NCI-H2029 (cell line): ENCODE measurements around the gene COA8.
A peak's percentile ranks its signal among the peaks of the same experiment; 100 is the strongest.
"Not testable (repeated sequence)": the region's sequence is repeated elsewhere in the genome, so short reads cannot be mapped to it uniquely, and the experiment has no call there.

Experiments used
- DNase-seq: peaks from one replicate; lab custom pipeline; 2025; lab: John Stamatoyannopoulos, UW

The COA8 gene

GRCh38 chr14:103562429-103563225 is at the start of gene COA8, which contains the start of gene BAG5:
Gene COA8, plus strand, starts transcription at chr14:103562960. Its CDS starts 42 bp downstream, at chr14:103563002.
Gene BAG5, minus strand, starts transcription at chr14:103562657. Its CDS starts 1,493 bp downstream, at chr14:103561164.
- peak; percentile 59 for DNase-seq

- no peak for DNase-seq
These were observed 48.0 kb upstream of the COA8 start for GRCh38 chr14:103514596-103515421.

- no peak for DNase-seq
These were observed 46.2 kb upstream of the COA8 start for GRCh38 chr14:103516426-103517173.

GRCh38 chr14:103517174-103517566 is 45.6 kb upstream of the COA8 start:
- DNase-seq: no peak

GRCh38 chr14:103517721-103518421 is 44.9 kb upstream of the COA8 start:
- DNase-seq: no peak

GRCh38 chr14:103518422-103519042 is 44.2 kb upstream of the COA8 start:
- DNase-seq: peak; percentile 14

- no peak for DNase-seq
These were observed 43.5 kb upstream of the COA8 start for GRCh38 chr14:103519043-103519836.

GRCh38 chr14:103519837-103520212 is 42.9 kb upstream of the COA8 start:
- DNase-seq: no peak

- DNase-seq: no peak
These were observed 42.5 kb upstream of the COA8 start for GRCh38 chr14:103520269-103520656.

- peak; percentile 53 for DNase-seq
These were observed 41.9 kb upstream of the COA8 start for GRCh38 chr14:103520657-103521437.

GRCh38 chr14:103521438-103521950 is 41.3 kb upstream of the COA8 start:
- DNase-seq: no peak

GRCh38 chr14:103521951-103522563 is 40.7 kb upstream of the COA8 start:
- DNase-seq: no peak

GRCh38 chr14:103522649-103523574 is 39.8 kb upstream of the COA8 start, which contains the start of gene CKB:
Gene CKB, minus strand, starts transcription at chr14:103522830. Its CDS starts 337 bp downstream, at chr14:103522493.
- peak; percentile 23 for DNase-seq

- DNase-seq: no peak
These were observed 39.2 kb upstream of the COA8 start for GRCh38 chr14:103523575-103523954.

- DNase-seq: no peak
These were observed 38.5 kb upstream of the COA8 start for GRCh38 chr14:103524002-103524935.

GRCh38 chr14:103525430-103526246 is 37.1 kb upstream of the COA8 start:
- not testable (repeated sequence) for DNase-seq
